Measurements from ENCODE around the gene COMMD6.
A peak's percentile ranks its signal among the peaks of the same experiment; 100 is the strongest.

The COMMD6 gene

DNA sequence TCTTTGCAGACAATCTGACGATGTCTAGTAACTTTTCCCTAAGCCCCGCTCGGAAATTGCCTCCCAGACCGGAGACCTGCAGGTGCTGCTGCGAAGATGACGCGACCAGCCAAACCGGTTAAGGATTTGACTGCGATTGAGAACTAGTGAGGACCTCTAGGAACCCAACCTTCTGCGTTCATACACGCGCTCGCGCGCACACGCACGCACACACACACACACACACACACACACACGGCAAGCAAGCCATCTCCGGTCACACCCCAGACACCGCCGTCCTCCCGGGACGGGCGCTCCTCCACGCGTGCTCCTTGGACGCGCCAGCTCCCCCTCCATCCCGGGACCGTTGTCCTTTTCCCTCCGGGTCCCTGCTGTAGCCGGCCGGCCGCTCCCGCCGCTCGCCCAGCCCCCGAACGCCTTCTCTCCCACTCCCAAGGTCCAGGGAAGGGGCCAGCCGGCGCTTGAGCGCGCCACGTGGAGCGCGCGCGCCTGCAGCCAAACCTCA is 56.9 kb downstream of the COMMD6 start:
- TF ChIP-seq TAF1 (IDR thresholded peaks at IDR 0.05; ENCODE audit: borderline replicate concordance, low read depth, low read length) (no peak; the same call in 1 of the 2 replicates), POLR2A (IDR thresholded peaks at IDR 0.05; ENCODE audit: low read depth, low read length) (peak; percentile 67; the same call in 1 of the 2 replicates), POLR2AphosphoS5 (IDR thresholded peaks at IDR 0.05; ENCODE audit: low read depth, low read length) (peak; percentile 65)
- FAIRE-seq = peak; percentile 88
- no peak for DNase-seq (ENCODE audit: insufficient read length)

DNA sequence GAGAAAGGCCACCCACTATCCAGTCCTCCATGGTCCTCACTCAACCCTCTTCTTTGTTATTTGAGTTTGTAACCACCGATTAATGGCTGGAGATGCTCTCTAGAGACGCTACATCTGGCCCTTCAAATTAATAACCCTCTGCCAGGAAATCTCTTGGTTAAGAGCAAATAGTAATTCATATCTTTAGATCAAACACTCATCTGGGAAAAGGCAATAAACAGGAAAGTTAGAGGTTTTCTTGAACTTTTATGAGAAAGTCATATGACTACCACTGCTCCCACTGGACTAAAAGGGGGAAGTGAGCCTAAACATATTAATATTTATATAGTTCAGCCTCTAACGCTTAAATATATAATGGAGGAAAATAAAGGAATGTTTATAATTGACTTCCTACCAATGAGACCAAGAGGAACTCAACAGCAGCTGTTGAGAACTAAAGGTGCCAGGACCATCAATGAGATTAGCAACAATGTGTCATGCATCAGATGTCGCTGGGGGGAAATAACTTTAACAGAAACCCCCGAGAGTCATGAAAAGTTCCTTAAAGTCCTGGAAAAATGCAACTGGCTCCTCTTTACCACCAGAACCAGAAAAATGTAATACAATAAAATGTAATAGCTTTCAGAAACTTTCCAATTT is 58.4 kb downstream of the COMMD6 start:
- DNase-seq (ENCODE audit: insufficient read length) (no peak), FAIRE-seq (no peak)
- TF ChIP-seq TAF1 (IDR thresholded peaks at IDR 0.05; ENCODE audit: borderline replicate concordance, low read depth, low read length) (no peak), POLR2A (IDR thresholded peaks at IDR 0.05; ENCODE audit: low read depth, low read length) (no peak), POLR2AphosphoS5 (IDR thresholded peaks at IDR 0.05; ENCODE audit: low read depth, low read length) (no peak)

DNA sequence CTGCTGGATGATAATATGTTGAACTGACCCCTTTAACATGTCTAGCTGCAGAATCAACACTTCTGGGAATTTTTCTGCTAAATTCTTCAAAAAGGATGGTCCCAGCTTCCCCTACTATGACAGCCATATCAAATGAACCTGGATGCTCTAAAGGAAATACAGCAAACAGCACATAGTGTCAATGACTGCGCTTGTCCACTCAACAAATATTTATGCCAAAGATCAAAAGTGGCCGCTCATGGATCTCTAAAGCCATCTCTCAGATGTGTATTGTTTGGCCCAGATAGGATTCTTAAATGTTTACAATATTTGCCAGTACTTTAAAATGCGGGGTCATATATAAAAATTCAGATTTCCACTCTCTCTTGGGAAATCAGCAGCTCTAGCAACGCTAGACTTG is 59.0 kb downstream of the COMMD6 start:
- TF ChIP-seq POLR2A (IDR thresholded peaks at IDR 0.05; ENCODE audit: low read depth, low read length) (no peak), TAF1 (IDR thresholded peaks at IDR 0.05; ENCODE audit: borderline replicate concordance, low read depth, low read length) (no peak)
- DNase-seq (ENCODE audit: insufficient read length) (no peak), FAIRE-seq (no peak)

All from GM12892 (cell line).